Central memory CD4-positive, alpha-beta T cell (primary cell): ENCODE results near the gene LMOD3.

Experiments
- DNase-seq: peaks from one replicate; pipeline ENCODE4 v3.0.0; 2022

The LMOD3 gene

GRCh38 chr3:69121950-69122349 is 445 bp downstream of the LMOD3 start:
- no peak for DNase-seq

GRCh38 chr3:69121513-69121912 is 882 bp downstream of the LMOD3 start:
- no peak for DNase-seq

- peak; percentile 71 for DNase-seq
Observed at GRCh38 chr3:69120879-69121464, 1.4 kb downstream of the LMOD3 start.

- no peak for DNase-seq
Observed at GRCh38 chr3:69119681-69120080, 2.7 kb downstream of the LMOD3 start.

- no peak for DNase-seq
Observed at GRCh38 chr3:69119138-69119537, 3.3 kb downstream of the LMOD3 start.

- DNase-seq, result no peak
Observed at GRCh38 chr3:69118555-69118954, 3.8 kb downstream of the LMOD3 start.

GRCh38 chr3:69116897-69117296 is 5.5 kb downstream of the LMOD3 start:
- DNase-seq, result no peak

GRCh38 chr3:69116162-69116561 is 6.2 kb downstream of the LMOD3 start:
- no peak for DNase-seq

- no peak for DNase-seq
Observed at GRCh38 chr3:69115731-69116130, 6.7 kb downstream of the LMOD3 start.

GRCh38 chr3:69113536-69113935 is 8.9 kb downstream of the LMOD3 start:
- DNase-seq, result no peak

GRCh38 chr3:69110941-69111546 is 11.4 kb downstream of the LMOD3 start:
- DNase-seq, result no peak

GRCh38 chr3:69108811-69109210 is 13.6 kb downstream of the LMOD3 start:
- no peak for DNase-seq

- DNase-seq, result no peak
Observed at GRCh38 chr3:69107841-69108240, 14.6 kb downstream of the LMOD3 start.

- no peak for DNase-seq
Observed at GRCh38 chr3:69105320-69105719, 17.1 kb downstream of the LMOD3 start.

GRCh38 chr3:69104586-69104985 is 17.8 kb downstream of the LMOD3 start:
- DNase-seq, result no peak

- DNase-seq, result no peak
Observed at GRCh38 chr3:69103123-69103522, 19.3 kb downstream of the LMOD3 start.

GRCh38 chr3:69102384-69102783 is 20.0 kb downstream of the LMOD3 start:
- DNase-seq, result no peak

- no peak for DNase-seq
Observed at GRCh38 chr3:69099576-69099975, 22.8 kb downstream of the LMOD3 start.

- no peak for DNase-seq
Observed at GRCh38 chr3:69097407-69098086, 24.8 kb downstream of the LMOD3 start.

- no peak for DNase-seq
Observed at GRCh38 chr3:69096299-69096698, 26.1 kb downstream of the LMOD3 start.

- peak; percentile 24 for DNase-seq
Observed at GRCh38 chr3:69095636-69096035, 26.8 kb downstream of the LMOD3 start.

- no peak for DNase-seq
Observed at GRCh38 chr3:69094467-69095205, 27.8 kb downstream of the LMOD3 start.

GRCh38 chr3:69092030-69092516 is 30.3 kb downstream of the LMOD3 start:
- peak; percentile 55 for DNase-seq
